SJCRH30 (cell line): ENCODE measurements around the gene CCL22. TPM values are rescaled to one million over a fixed set of nuclear protein-coding genes. Genes with fewer than 3 reads are reported as not detected.

Experiments
- DNase-seq, 2 experiments: peaks; one replicate each; pipeline ENCODE4 v3.0.0-alpha.2; 2015 to 2020
- H3K27ac ChIP-seq: fragments of 250-450 bp; sonication (Bioruptor Pico); 2 replicates; pipeline ENCODE4 v1.5.1; 2020; ENCODE audit warnings: mild to moderate bottlenecking, moderate library complexity
- H3K27me3 ChIP-seq: fragments of 250-450 bp; sonication (Bioruptor Pico); 2 replicates; pipeline ENCODE4 v1.5.1; 2020; ENCODE audit warnings: mild to moderate bottlenecking, moderate library complexity
- H3K36me3 ChIP-seq: fragments of 250-450 bp; sonication (Bioruptor Pico); 2 replicates; pipeline ENCODE4 v1.5.1; 2020; ENCODE audit warnings: mild to moderate bottlenecking, moderate library complexity
- H3K4me1 ChIP-seq: fragments of 250-450 bp; sonication (Bioruptor Pico); 2 replicates; pipeline ENCODE4 v1.5.1; 2020; ENCODE audit warnings: mild to moderate bottlenecking, moderate library complexity
- H3K4me3 ChIP-seq: fragments of 250-450 bp; sonication (Bioruptor Pico); 2 replicates; pipeline ENCODE4 v1.5.1; 2020; ENCODE audit warnings: mild to moderate bottlenecking, moderate library complexity
- H3K9me3 ChIP-seq: fragments of 250-450 bp; sonication (Bioruptor Pico); replicated peaks from 2 replicates; pipeline ENCODE4 v1.5.1; 2020; ENCODE audit warnings: mild to moderate bottlenecking, moderate library complexity
- total RNA-seq: library from RNA; depleted of rRNA; stranded (reverse); fragments of >200 nt; shearing (Covaris generic); gene quantifications from 2 replicates; pipeline ENCODE4 v1.2.3, GENCODE V29; 2014; rRNA removed

Gene CCL22
- total RNA-seq: not detected in 2 replicates

GRCh38 chr16:57358527-57359095 lies at the start of gene CCL22:
Gene CCL22 (plus strand): TSS chr16:57358783. CDS start chr16:57358817, 34 bp downstream.
- Histone ChIP-seq H3K4me3 (no peak within 1 kb of the TSS), H3K27me3 (peaks cover 5% of the 10 kb centered on the region; the same call in 1 of the 2 replicates), H3K4me1 (no peaks in the 10 kb centered on the region), H3K9me3 (no peaks in the 10 kb centered on the region), H3K27ac (no peak within 1 kb of the TSS), H3K36me3 (no peaks in the 10 kb centered on the region)
- no peak for DNase-seq

GRCh38 chr16:57310801-57311200 lies 47.8 kb upstream of the CCL22 start:
- H3K27me3 ChIP-seq: no peaks in the 10 kb centered on the region
- H3K4me1 ChIP-seq: no peaks in the 10 kb centered on the region
- no peak for DNase-seq
- no peak overlapping the region for H3K27ac ChIP-seq
- no peak overlapping the region for H3K4me3 ChIP-seq
- H3K9me3 ChIP-seq: no peaks in the 10 kb centered on the region
- no peaks in the 10 kb centered on the region for H3K36me3 ChIP-seq

- Histone ChIP-seq H3K9me3 (no peaks in the 10 kb centered on the region), H3K27me3 (no peaks in the 10 kb centered on the region), H3K36me3 (no peaks in the 10 kb centered on the region), H3K27ac (no peak overlapping the region), H3K4me3 (no peak overlapping the region), H3K4me1 (no peaks in the 10 kb centered on the region)
- no peak for DNase-seq
These were observed 45.1 kb upstream of the CCL22 start for GRCh38 chr16:57313509-57313908.

GRCh38 chr16:57314161-57314785 lies 44.3 kb upstream of the CCL22 start:
- no peaks in the 10 kb centered on the region for H3K4me1 ChIP-seq
- no peak overlapping the region for H3K27ac ChIP-seq
- H3K4me3 ChIP-seq: no peak overlapping the region
- no peak for DNase-seq
- H3K27me3 ChIP-seq: no peaks in the 10 kb centered on the region
- H3K9me3 ChIP-seq: no peaks in the 10 kb centered on the region
- no peaks in the 10 kb centered on the region for H3K36me3 ChIP-seq

GRCh38 chr16:57315416-57315815 lies 43.2 kb upstream of the CCL22 start:
- Histone ChIP-seq H3K4me1 (no peaks in the 10 kb centered on the region), H3K36me3 (no peaks in the 10 kb centered on the region), H3K27me3 (no peaks in the 10 kb centered on the region), H3K9me3 (no peaks in the 10 kb centered on the region), H3K4me3 (no peak overlapping the region), H3K27ac (no peak overlapping the region)
- DNase-seq: no peak

- Histone ChIP-seq H3K36me3 (no peaks in the 10 kb centered on the region), H3K4me3 (no peak overlapping the region), H3K27ac (no peak overlapping the region), H3K4me1 (no peaks in the 10 kb centered on the region), H3K9me3 (no peaks in the 10 kb centered on the region), H3K27me3 (no peaks in the 10 kb centered on the region)
- DNase-seq: no peak
These were observed 42.1 kb upstream of the CCL22 start for GRCh38 chr16:57316390-57317017.

- DNase-seq: no peak
- Histone ChIP-seq H3K9me3 (no peaks in the 10 kb centered on the region), H3K36me3 (no peaks in the 10 kb centered on the region), H3K4me1 (no peaks in the 10 kb centered on the region), H3K4me3 (no peak overlapping the region), H3K27me3 (no peaks in the 10 kb centered on the region), H3K27ac (no peak overlapping the region)
These were observed 40.2 kb upstream of the CCL22 start for GRCh38 chr16:57318240-57318970.

- no peak for DNase-seq
- Histone ChIP-seq H3K27me3 (no peaks in the 10 kb centered on the region), H3K27ac (no peak overlapping the region), H3K9me3 (no peaks in the 10 kb centered on the region), H3K4me1 (no peaks in the 10 kb centered on the region), H3K4me3 (no peak overlapping the region), H3K36me3 (no peaks in the 10 kb centered on the region)
These were observed 38.9 kb upstream of the CCL22 start for GRCh38 chr16:57319646-57320045.

- H3K4me3 ChIP-seq: no peak overlapping the region
- H3K27me3 ChIP-seq: no peaks in the 10 kb centered on the region
- no peak overlapping the region for H3K27ac ChIP-seq
- H3K4me1 ChIP-seq: no peaks in the 10 kb centered on the region
- DNase-seq: no peak
- peaks cover 5% of the 10 kb centered on the region; the same call in 1 of the 2 replicates for H3K9me3 ChIP-seq
- no peaks in the 10 kb centered on the region for H3K36me3 ChIP-seq
These were observed 33.8 kb upstream of the CCL22 start for GRCh38 chr16:57324749-57325148.

GRCh38 chr16:57325458-57325857 lies 33.1 kb upstream of the CCL22 start:
- DNase-seq: no peak
- Histone ChIP-seq H3K4me3 (no peak overlapping the region), H3K4me1 (no peaks in the 10 kb centered on the region), H3K27ac (no peak overlapping the region), H3K9me3 (peaks cover 5% of the 10 kb centered on the region; the same call in 1 of the 2 replicates), H3K36me3 (no peaks in the 10 kb centered on the region), H3K27me3 (no peaks in the 10 kb centered on the region)

GRCh38 chr16:57329718-57330327 lies 28.8 kb upstream of the CCL22 start:
- H3K9me3 ChIP-seq: peaks cover 5% of the 10 kb centered on the region; the same call in 1 of the 2 replicates
- no peak overlapping the region for H3K27ac ChIP-seq
- no peaks in the 10 kb centered on the region for H3K36me3 ChIP-seq
- peaks cover 2% of the 10 kb centered on the region; the same call in 1 of the 2 replicates for H3K27me3 ChIP-seq
- no peak overlapping the region for H3K4me3 ChIP-seq
- DNase-seq: no peak
- H3K4me1 ChIP-seq: no peaks in the 10 kb centered on the region

GRCh38 chr16:57331355-57331754 lies 27.2 kb upstream of the CCL22 start:
- Histone ChIP-seq H3K4me1 (no peaks in the 10 kb centered on the region), H3K36me3 (no peaks in the 10 kb centered on the region), H3K9me3 (peaks cover 3% of the 10 kb centered on the region; the same call in 1 of the 2 replicates), H3K4me3 (no peak overlapping the region), H3K27ac (no peak overlapping the region), H3K27me3 (peaks cover 2% of the 10 kb centered on the region; the same call in 1 of the 2 replicates)
- DNase-seq: no peak

- Histone ChIP-seq H3K4me1 (no peaks in the 10 kb centered on the region), H3K9me3 (0 out of 2 replicates have a peak, but pooled peaks cover 4% of the 10 kb centered on the region), H3K4me3 (no peak overlapping the region)
These were observed 25.2 kb upstream of the CCL22 start for GRCh38 chr16:57333402-57333801.

GRCh38 chr16:57335366-57335765 lies 23.2 kb upstream of the CCL22 start:
- Histone ChIP-seq H3K4me1 (no peaks in the 10 kb centered on the region), H3K36me3 (no peaks in the 10 kb centered on the region), H3K9me3 (0 out of 2 replicates have a peak, but pooled peaks cover 4% of the 10 kb centered on the region), H3K4me3 (no peak overlapping the region), H3K27ac (no peak overlapping the region), H3K27me3 (peaks cover 2% of the 10 kb centered on the region; the same call in 1 of the 2 replicates)
- DNase-seq: no peak

More at GRCh38 chr16:57333402-57333801, 25.2 kb upstream of the CCL22 start:
- Histone ChIP-seq H3K36me3 (no peaks in the 10 kb centered on the region), H3K27me3 (peaks cover 2% of the 10 kb centered on the region; the same call in 1 of the 2 replicates), H3K27ac (no peak overlapping the region)
- DNase-seq: no peak
